ENCODE results near the gene OR52N1.

Gene OR52N1

DNA sequence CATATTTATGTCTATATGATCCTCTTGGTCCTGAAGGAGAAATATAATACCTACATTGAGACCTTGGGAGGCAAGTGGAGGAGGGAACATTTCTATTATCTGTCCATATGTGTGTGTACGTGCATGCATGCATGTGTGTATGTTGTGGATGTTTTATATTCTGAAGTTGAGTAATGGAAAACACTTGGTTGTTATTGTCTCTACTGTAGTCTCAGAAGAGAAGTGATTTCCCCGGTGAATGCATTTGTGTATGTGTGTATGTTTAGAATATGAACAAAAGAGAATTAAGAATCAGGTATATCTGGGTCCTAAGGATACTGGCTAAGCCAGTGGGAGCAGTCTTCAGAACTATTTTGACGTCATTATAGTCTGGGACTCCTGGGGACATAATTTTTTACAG, at the start of gene OR52N1:
OR52N1 (minus strand) TSS at position 101 of the 400 bp plus-strand sequence. CDS start 2,449 bp downstream, outside the sequence.
- no peak for DNase-seq (ENCODE audit: extremely low read depth in 1 of 2, low read depth in 1 of 2)

- DNase-seq (ENCODE audit: extremely low read depth in 1 of 2, low read depth in 1 of 2) = no peak
Observed at GRCh38 chr11:5837695-5838094, 46.6 kb upstream of the OR52N1 start.

DNA sequence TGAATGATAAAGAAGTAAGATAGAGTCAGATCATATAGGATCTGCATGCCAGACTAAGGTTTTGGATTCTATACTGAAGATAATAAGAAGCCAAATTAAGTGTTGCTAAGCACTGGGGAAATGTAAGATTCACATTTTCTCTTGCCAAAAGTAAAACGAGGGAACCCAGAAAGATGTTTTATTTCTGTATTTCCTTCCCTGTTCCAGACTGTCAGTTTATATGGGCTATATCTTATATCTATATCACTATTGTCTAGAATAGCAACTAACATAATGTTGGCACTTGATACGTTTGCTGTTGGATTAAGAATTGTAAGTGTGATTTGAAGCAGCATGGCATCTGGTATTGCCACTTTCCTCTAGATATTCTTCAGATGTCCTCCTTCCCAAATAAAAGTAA, 42.4 kb upstream of the OR52N1 start:
- no peak for DNase-seq (ENCODE audit: extremely low read depth in 1 of 2, low read depth in 1 of 2)

- no peak for DNase-seq (ENCODE audit: extremely low read depth in 1 of 2, low read depth in 1 of 2)
Observed at GRCh38 chr11:5831196-5831829, 40.2 kb upstream of the OR52N1 start.

DNA sequence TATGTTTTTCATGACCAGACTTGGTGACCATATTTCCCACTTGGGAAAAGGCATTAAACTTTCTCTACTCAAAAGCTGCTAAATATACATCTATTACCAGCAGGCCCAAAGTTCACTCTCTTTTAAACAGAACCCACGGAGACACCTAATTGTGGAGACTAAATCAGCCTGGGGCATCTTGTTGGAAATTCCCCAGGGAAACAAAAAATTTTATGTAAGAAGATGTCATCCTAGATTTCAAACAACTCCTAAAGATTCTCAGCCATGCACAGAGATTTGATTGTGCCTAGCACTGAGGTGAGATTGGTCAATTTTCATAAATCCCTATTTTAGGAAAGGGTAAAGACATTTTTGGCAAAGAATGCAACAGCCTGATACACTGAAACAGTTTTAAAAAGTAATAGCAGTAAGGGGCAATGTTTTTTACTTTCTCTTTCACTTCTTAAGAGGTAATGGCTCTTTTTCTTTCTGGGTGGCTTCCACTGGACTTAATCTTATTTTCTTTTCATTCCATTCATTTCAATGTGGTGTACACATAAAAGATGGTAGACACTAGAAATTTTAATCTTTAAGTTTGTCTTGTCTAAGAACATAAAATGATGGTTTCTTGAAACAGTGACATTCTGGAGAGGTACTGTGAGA, 27.3 kb upstream of the OR52N1 start:
- DNase-seq (ENCODE audit: extremely low read depth in 1 of 2, low read depth in 1 of 2) = no peak

DNA sequence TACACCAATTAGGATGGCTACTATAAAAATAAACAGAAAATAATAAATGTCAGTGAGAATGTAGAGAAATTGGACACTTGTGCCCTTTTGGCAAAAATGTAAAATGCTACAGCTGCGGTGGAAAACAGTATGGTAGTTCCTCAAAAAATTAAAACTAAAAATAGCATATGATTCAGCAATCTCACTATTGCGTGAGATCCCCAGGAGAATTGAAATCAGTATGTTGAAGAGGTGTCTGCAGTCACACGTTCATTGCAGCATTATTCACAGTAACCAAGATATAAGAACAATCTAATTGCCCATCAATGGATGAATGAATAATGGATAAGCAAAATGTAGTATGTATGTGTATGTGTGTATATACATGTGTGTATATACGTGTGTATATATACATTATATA, 24.5 kb upstream of the OR52N1 start:
- DNase-seq (ENCODE audit: extremely low read depth in 1 of 2, low read depth in 1 of 2) = no peak

- DNase-seq (ENCODE audit: extremely low read depth in 1 of 2, low read depth in 1 of 2) = no peak
Observed at GRCh38 chr11:5809905-5810795, 19.1 kb upstream of the OR52N1 start.

GRCh38 chr11:5809122-5809519, 18.1 kb upstream of the OR52N1 start:
- DNase-seq (ENCODE audit: extremely low read depth in 1 of 2, low read depth in 1 of 2) = no peak

DNA sequence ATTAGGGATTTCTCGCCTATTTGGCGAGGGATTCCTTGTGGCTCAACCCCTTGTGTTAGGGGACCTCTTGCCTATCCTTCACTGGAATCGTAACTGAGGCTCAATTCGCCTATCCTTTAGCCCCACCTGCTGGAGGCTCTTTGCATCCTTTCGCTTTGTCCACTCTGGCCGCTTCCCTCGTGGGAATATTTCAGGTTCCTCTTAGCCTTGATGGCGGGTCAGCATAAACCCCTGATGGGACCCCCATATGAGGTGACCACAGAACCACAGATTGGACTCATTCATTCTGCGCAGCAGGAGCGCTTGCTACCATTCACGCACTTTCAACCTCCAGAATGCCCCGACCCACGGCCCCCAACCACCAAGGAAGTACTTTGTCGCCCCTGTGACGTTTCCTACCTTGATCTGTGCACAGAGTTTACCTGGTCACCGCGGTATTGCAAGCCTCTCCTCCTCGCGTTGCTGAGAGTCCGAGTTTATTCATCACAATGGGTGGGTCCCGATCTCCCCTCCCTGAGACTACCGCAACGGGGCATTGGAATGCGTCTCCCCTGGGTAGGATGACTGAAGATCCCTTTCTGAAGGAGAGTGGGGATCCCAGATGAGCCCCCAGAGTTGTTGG, 17.5 kb upstream of the OR52N1 start, which contains the start of gene OR52N2:
OR52N2 (plus strand) TSS at position 425 of the 622 bp plus-strand sequence. CDS start 11,412 bp downstream, outside the sequence.
- peak; percentile 25 to 48 for DNase-seq (ENCODE audit: extremely low read depth in 1 of 2, low read depth in 1 of 2)

- DNase-seq (ENCODE audit: extremely low read depth in 1 of 2, low read depth in 1 of 2) = no peak
Observed at GRCh38 chr11:5807580-5807979, 16.5 kb upstream of the OR52N1 start.

- DNase-seq (ENCODE audit: extremely low read depth in 1 of 2, low read depth in 1 of 2) = no peak
Observed at GRCh38 chr11:5803982-5804381, 12.9 kb upstream of the OR52N1 start.

DNA sequence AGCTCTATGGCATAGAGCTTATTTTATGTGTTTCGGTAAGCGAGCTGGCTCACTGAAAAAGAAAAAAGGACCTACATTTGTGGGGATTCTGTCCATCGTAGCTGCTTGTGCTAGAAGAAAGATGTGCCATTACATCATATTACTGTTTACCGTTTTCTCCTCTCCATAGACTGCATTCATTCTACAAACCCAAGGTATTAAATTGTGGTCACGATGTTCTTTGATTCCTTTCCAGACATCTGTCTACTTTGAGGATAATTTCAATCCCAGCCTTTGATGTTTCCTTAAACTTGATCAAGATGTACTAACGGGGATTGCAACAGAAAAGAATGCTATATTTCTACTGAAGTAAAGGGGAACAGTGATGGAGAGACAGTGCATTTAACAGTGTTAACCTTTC, 5.5 kb upstream of the OR52N1 start:
- no peak for DNase-seq (ENCODE audit: extremely low read depth in 1 of 2, low read depth in 1 of 2)

DNA sequence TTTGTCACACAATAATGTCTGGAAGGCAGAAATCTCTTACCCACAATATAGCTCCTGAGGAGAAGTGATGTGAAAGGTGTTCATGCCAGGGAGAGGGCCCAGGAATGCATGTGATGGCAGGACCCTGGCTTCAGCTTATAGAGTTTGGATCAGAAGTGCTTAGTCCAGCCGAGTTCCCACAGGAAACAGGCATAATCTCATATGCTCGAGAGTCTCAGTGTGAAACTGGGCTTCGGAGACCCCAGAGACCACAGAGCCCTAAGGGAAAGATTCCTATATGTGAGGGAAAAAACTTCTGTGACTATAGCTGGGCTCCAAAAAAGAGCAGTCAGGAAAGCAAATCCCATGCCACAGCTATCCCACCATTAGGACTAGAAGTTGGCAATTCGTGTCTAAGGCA, 7.8 kb downstream of the OR52N1 start, which contains the start of gene OR52N5:
OR52N5 (minus strand) TSS at position 101 of the 400 bp plus-strand sequence. CDS start 4,721 bp downstream, outside the sequence.
- no peak for DNase-seq (ENCODE audit: extremely low read depth in 1 of 2, low read depth in 1 of 2)

DNA sequence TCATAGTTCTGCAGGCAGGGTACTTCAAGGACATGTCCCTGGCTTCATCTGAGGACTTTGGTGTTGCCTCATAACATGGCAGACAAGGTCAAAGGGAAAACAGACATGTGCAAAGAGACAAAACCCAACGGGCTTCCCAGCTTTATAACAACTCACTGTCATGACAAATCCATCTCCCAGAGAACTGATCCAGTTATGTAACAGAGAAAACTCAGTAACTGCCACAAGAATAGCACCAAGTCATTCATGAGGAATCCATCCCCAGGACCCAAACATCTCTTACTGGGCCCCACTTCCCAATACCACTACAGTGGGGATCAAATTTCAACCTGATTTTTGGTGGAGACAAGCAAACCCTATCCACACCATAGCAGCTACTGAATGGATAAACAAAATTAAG, 24.0 kb downstream of the OR52N1 start:
- DNase-seq (ENCODE audit: extremely low read depth in 1 of 2, low read depth in 1 of 2) = no peak

DNA sequence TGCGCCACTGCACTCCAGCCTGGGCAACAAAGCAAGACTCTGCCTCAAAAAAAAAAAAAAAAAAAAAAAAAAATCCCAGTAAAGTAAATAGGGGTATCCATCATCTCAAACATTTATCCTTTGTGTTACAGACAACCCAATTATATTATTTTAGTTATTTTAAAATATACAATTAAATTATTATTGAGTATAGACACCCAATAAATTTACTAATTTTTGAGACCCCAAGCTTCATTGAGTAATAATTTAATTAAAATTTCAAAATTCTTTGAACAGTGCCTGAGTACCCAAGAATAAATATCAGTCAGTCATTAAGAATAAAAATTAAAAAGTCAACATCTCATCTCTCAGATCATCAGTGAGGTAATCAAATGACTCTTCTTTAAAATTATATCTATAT, 37.1 kb downstream of the OR52N1 start, which contains the start of gene OR52N4:
OR52N4 (plus strand) TSS at position 301 of the 400 bp plus-strand sequence. CDS start 498 bp downstream, outside the sequence.
- DNase-seq (ENCODE audit: extremely low read depth in 1 of 2, low read depth in 1 of 2) = no peak

DNA sequence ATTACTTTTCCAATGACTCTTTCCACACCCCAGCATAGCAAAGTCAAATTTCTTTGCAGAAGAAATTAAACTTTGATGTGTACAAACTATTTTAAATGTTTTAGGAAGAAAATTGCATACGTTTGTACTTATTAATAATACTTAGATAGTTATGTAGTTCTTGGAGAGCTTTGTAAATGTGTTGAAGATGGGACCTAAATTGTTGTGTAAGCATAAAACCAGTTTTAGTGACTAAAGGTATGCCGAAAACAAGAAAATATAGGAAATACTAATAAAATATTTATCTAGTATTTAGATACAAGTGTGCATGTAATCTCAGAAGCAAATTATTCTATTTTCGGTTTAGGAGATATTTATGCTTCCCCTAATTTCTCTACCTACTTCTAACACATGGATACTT, 41.2 kb downstream of the OR52N1 start:
- no peak for DNase-seq (ENCODE audit: extremely low read depth in 1 of 2, low read depth in 1 of 2)

DNA sequence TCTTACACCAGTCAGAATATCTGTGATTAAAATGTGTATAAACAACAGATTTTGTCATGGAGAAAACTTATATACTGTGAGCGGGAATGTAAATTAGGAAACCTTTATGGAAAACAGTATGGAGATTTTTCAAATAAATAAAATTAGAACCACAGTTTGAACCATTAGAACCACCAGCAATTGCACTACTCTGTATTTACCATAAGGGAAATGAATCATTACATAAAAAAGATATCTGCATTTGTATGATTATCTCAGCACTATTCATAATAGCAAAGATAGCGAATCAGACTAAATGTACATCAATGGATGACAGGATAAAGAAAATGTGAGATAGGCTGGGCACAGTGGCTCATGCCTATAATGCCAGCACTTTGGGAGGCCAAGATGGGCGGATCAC, 44.5 kb downstream of the OR52N1 start:
- no peak for DNase-seq (ENCODE audit: extremely low read depth in 1 of 2, low read depth in 1 of 2)

- no peak for DNase-seq (ENCODE audit: extremely low read depth in 1 of 2, low read depth in 1 of 2)
Observed at GRCh38 chr11:5738431-5738830, 52.6 kb downstream of the OR52N1 start.

DNA sequence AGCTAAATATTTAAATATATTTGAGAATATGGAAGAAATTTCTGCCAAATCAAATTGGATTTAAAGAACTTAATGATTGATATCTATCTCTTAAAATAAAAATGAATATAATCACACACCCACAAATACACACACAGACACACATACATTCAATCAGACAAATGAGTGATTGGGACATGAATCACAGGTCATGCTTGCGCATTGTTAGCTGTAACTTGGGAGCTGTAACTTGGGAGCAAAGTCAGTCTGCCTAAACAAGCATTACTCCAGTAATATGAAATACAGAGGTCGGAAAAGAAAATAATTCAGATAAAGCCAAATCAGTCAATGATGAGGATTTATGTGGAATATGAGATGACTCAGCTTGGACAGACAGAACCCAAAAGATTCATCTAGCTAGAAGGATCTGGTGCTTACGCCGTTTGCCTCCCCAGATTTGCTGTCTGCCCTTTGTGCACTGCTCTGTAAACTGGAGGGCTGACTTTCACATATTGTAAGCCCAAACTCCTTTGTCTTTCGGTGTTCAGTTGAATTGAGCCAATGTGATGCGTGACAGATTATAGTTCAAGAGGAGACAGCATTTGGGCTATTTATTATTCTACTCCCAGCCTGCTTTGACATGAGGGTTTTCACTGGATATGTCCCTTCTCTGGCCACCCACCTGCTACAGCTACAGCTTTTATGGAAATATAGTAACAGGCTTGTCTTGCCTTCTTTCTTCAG, 53.2 kb downstream of the OR52N1 start:
- DNase-seq (ENCODE audit: extremely low read depth in 1 of 2, low read depth in 1 of 2) = no peak

GRCh38 chr11:5737091-5737490, 54.0 kb downstream of the OR52N1 start:
- no peak for DNase-seq (ENCODE audit: extremely low read depth in 1 of 2, low read depth in 1 of 2)

All from activated CD8-positive, alpha-beta memory T cell treated with anti-CD3 and anti-CD28 coated beads for 1 hour (primary cell).